SKM-1 treated with dmso at 0.1 percent for 144 hours (cell line): ENCODE results near the gene DENND4B.
"Not testable (repeated sequence)": the region's sequence is repeated elsewhere in the genome, so short reads cannot be mapped to it uniquely, and the experiment has no call there.

ENCODE experiments used
- DNase-seq: peaks from one replicate; lab custom pipeline; 2025; ENCODE audit not compliant: unreplicated experiment; lab: John Stamatoyannopoulos, UW

The DENND4B gene

DNA sequence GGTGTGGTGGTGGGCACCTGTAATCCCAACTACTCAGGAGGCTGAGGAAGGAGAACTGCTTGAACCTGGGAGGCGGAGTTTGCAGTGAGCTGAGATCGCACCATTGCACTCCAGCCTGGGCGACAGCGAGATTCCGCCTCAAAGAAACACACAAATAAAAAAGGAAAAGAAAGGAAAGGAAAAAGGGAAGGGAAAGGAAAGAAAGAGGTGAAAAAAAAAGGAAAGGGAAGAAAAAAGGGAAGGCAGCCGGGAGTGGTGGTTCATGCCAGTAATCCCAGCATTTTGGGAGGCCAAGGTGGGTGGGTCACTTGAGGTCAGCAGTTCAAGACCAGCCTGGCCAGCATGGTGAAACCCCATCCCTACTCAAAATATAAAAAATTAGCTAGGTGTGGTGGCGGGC, 55.5 kb downstream of the DENND4B start:
- not testable (repeated sequence) for DNase-seq

DNA sequence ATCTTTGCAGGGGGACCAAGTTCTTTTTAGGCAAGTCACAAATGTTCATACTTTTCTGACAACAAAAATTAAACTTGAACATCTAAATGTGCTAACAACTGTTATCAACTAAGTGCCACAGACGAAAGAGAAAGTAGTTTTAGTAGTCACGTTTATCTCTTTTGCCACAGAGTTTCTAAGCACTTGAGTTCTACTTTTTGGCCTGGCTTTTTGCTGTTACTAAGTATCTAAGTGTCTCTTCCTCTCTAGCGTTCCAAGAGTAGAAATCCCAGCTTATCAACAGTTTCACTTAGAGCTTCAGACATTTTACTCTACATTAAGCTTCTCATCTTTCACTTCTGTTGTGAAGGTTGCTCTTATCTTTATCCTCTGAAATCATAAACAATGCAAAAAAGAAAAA, 58.0 kb downstream of the DENND4B start:
- DNase-seq = no peak

DNA sequence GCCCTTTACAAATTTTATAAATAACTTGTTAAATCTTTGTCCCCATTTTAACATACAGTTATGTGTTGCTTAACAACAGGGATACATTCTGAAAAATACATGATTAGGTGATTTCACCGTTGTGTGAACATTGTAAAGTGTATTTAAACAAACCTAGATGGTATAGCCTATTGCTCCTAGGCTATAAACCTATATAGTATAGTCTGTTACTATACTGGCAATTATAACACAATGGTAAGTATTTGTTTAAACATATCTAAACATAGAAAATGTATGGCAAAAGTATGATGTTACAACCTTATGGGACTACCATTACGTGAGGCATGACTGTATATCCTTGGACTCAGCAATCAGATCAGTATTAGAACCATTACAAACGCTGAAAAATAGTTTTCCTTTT, 60.4 kb downstream of the DENND4B start:
- DNase-seq = no peak

DNA sequence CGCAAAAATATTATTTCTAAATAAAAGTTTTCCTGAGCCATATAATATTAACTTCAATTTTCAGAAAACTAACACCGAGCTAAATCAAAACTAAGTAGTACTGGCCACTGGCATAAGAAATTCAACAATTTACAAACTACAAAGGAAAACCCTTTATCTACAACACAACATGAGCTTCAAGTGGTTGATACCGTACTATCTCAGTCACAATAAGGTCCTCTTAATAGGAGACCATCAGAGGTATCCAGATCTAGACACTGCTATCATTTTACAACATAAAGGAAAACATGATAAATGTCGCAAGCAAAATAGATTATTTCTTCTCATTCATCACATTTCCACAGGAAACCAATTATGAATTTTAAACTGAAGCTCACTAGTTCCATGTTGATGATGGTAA, 63.3 kb downstream of the DENND4B start:
- DNase-seq = no peak

DNA sequence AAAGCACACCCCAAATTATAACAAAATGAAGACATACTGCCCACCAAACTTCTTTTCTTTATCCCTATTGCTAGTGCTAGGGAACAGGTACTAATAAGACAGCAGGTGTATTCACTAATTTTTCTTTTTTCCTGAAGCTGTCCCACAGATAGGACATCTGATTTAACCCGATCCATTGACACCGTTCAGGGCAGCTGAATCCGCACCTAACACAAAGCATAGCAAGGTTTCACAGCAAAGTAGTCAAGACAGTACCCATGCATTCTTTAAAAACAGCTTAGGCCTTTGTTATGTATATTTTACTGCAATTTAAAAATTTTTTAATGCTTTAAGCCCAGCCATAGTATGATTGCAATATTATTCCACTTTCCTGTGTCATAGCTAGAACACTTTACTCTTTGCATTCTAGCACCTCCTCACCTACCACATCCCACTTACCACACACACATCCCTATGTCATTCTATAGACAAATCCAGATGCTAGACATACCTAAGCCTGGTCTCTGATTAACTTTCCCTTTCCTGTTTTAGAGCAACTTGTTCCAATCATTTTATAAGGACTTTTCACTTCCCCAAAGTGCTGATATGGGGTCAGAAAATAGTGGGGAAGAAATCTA, 64.1 kb downstream of the DENND4B start:
- no peak for DNase-seq

DNA sequence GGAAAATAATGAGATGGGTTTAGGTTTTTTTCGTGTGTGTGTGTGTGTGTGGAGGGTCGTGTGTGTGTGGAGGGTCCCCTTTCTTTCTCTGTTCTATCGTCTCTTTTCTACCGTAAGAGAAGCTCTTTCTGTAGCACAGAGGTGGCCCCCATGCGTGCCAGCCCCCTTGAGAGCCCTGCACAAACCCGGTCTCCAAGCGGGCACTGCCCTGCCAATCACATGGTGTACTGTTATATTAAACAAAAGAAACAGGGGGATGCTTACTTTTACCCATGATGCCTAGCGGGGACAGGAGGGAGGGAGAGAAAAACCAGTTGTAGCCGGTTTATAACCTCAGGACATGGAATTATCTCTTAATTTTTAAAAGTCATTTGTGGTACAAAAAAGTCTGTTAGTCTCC, 64.8 kb downstream of the DENND4B start:
- no peak for DNase-seq

DNA sequence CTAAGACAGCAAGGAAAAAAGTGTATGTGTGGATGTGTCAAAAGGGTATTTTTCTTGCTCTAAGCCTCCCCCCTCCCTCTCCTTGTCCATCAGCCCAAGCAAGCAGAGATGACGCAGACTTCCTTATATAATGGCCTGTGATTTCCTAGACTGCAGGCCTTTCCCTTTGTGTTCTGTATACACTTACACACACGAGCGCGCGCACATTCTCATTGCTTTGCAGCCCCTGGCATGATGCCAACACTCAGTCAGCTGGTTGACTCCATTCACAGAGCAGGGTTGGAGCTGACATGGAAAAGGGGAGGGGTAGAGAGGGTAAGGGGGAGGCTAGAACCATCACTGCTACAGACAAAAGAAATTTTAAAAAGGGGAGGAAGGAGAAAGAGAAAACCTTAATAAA, 65.6 kb downstream of the DENND4B start:
- DNase-seq = no peak

DNA sequence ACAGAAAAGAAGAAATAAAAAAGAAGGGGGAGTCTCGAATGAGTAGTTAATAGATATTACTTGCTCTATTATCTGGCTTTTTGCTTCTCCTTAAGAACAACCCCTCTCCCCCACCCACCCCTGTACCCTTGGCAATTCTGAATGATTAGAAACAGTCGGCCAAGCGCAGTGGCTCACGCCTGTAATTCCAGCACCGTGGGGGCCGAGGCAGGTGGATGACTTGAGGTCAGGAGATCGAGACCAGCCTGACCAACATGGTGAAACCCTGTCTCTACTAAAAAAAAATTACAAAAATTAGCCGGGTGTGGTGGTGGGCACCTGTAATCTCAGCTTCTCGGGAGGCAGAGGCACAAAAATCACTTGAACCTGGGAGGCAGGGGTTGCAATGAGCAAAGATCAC, 66.5 kb downstream of the DENND4B start:
- no peak for DNase-seq
